ENCODE measurements around the gene XYLT1. TPM values are rescaled to one million over a fixed set of nuclear protein-coding genes. Genes with fewer than 3 reads are reported as not detected.

XYLT1 gene
- total RNA-seq, 1 donor from 2014 or later: 1.6 TPM

DNA sequence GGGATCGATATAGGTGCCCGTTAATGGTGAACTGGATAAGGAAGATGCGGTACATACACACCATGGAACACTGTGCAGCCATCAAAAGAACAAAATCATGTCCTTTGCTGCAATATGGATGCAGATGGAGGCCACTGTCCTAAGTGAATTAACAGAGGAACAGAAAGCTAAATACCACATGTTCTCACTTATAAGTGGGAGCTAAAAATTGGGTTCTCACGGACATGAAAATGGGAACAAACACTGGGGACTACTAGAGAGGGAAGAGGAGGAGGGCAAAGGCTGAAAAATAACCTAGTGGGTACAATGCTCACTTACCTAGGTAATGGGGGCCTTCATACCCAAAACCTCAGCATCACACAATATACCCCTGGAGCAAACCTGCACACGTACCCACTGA, 302.6 kb downstream of the XYLT1 start:
- no peaks in the 10 kb centered on the region for H3K36me3 ChIP-seq (ENCODE audit: control insufficient read depth, insufficient read depth, low read length)
- TF ChIP-seq, protein P1, sequence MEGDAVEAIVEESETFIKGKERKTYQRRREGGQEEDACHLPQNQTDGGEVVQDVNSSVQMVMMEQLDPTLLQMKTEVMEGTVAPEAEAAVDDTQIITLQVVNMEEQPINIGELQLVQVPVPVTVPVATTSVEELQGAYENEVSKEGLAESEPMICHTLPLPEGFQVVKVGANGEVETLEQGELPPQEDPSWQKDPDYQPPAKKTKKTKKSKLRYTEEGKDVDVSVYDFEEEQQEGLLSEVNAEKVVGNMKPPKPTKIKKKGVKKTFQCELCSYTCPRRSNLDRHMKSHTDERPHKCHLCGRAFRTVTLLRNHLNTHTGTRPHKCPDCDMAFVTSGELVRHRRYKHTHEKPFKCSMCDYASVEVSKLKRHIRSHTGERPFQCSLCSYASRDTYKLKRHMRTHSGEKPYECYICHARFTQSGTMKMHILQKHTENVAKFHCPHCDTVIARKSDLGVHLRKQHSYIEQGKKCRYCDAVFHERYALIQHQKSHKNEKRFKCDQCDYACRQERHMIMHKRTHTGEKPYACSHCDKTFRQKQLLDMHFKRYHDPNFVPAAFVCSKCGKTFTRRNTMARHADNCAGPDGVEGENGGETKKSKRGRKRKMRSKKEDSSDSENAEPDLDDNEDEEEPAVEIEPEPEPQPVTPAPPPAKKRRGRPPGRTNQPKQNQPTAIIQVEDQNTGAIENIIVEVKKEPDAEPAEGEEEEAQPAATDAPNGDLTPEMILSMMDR (IDR thresholded peaks at IDR 0.05; ENCODE audit: insufficient read depth, low read length, poor library complexity, severe bottlenecking): no peak
- no peaks in the 10 kb centered on the region for H3K27me3 ChIP-seq (ENCODE audit: control insufficient read depth, insufficient read depth, low read length)
- no peak overlapping the region for H3K4me3 ChIP-seq (ENCODE audit: low read depth, low read length)
- DNase-seq (ENCODE audit: low read depth): no peak

DNA sequence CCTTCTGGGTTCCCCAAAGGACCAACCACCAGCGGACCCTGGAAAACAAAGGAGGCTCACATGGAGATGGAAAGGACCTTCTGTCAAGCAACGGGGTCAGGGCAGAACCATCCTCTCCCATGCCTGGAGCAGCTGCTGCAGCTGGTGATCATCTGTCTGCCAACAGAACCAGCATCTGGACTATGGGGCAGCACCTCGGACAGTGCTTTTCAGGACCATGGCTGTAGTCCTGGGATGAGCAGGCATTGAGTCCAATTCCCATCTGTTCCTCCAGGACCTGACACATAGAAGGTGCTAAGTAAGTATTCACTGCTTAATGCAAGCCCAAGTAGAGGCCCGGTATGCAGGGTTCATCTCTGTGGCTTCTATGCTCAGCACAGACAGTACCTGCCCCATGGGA, 304.7 kb downstream of the XYLT1 start:
- H3K36me3 ChIP-seq (ENCODE audit: control insufficient read depth, insufficient read depth, low read length): no peaks in the 10 kb centered on the region

DNA sequence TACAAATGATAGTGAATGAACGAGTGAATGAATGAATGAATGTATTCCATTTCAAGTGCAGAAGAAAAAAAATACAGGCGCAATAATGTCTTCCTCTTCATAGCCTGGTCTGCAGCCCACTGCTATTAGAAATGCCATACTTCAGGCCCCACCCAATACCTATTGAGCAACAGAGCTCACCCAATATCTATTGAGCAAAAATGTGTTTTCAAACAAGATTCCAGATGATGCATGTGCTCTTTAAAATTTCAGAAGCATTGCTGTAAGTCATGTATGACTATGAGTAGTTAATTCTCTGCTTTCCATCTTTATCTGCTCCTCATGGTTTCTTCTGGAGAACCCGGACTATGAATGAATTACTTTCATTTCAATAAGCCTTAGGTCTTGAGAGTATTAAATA, 308.2 kb downstream of the XYLT1 start:
- no peaks in the 10 kb centered on the region for H3K27me3 ChIP-seq (ENCODE audit: control insufficient read depth, insufficient read depth, low read length)
- TF ChIP-seq, protein P1 (IDR thresholded peaks at IDR 0.05; ENCODE audit: insufficient read depth, low read length, poor library complexity, severe bottlenecking): no peak
- H3K4me3 ChIP-seq (ENCODE audit: low read depth, low read length): no peak overlapping the region
- DNase-seq (ENCODE audit: low read depth): no peak
- H3K36me3 ChIP-seq (ENCODE audit: control insufficient read depth, insufficient read depth, low read length): no peaks in the 10 kb centered on the region

More for the DNA sequence above, 304.7 kb downstream of the XYLT1 start:
- TF ChIP-seq, protein P1 (IDR thresholded peaks at IDR 0.05; ENCODE audit: insufficient read depth, low read length, poor library complexity, severe bottlenecking): no peak
- no peak for DNase-seq (ENCODE audit: low read depth)
- no peak overlapping the region for H3K4me3 ChIP-seq (ENCODE audit: low read depth, low read length)
- no peaks in the 10 kb centered on the region for H3K27me3 ChIP-seq (ENCODE audit: control insufficient read depth, insufficient read depth, low read length)

DNA sequence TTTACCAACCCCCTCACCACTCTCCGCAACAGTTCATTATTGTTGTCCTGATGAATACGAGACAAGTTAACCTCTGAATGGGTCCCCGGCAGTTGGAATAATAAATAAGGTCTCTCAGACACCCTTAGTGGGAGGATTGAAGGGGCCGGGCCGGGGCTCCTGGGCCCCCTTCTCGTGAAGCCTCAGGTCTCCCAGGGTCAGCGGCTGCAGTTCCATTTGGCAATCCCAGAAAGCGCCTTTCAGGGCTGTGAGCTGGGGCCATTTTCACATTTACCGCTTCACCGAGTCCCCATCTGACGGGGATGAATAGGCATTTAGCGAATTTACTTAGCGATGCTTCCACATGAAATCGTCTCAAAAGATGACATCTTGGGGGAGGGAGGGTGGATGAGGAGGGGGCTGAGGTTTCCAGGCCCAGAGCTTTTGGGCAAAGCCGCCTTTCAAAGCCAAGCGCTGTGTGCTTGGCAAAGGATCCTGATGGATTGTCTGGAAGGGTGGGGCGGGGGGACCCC, 309.8 kb downstream of the XYLT1 start:
- no peak for DNase-seq (ENCODE audit: low read depth)
- H3K36me3 ChIP-seq (ENCODE audit: control insufficient read depth, insufficient read depth, low read length): no peaks in the 10 kb centered on the region
- TF ChIP-seq, protein P1 (IDR thresholded peaks at IDR 0.05; ENCODE audit: insufficient read depth, low read length, poor library complexity, severe bottlenecking): no peak
- no peaks in the 10 kb centered on the region for H3K27me3 ChIP-seq (ENCODE audit: control insufficient read depth, insufficient read depth, low read length)
- no peak overlapping the region for H3K4me3 ChIP-seq (ENCODE audit: low read depth, low read length)

DNA sequence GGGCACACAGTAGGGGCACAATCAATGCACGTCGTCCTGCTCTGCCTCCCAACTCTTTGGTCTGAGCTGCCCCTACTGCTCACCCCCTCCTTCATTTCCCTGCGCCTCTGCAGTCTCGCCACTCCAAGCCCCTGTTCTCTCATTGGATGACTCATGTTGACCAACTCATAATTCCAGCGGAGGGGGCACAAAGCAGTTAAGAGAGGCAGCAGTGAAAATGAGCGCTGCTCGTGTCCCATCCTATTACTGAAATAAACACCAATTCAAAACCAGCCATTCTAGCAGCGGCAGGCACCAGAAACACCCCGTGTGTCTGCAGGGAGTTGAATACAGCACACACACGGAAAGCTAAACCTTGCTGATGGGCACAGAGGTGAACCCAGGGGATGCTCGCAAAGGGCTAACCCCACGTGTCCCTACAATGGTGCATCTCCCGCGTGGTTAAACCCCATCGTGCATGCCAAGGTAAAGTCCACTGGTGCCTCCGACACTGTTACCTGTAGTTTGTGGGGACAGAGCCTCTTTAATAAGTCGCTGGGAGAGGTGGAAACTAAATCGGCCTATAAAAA, 310.4 kb downstream of the XYLT1 start:
- DNase-seq (ENCODE audit: low read depth): no peak
- H3K4me3 ChIP-seq (ENCODE audit: low read depth, low read length): no peak overlapping the region
- H3K36me3 ChIP-seq (ENCODE audit: control insufficient read depth, insufficient read depth, low read length): no peaks in the 10 kb centered on the region
- H3K27me3 ChIP-seq (ENCODE audit: control insufficient read depth, insufficient read depth, low read length): no peaks in the 10 kb centered on the region
- TF ChIP-seq, protein P1 (IDR thresholded peaks at IDR 0.05; ENCODE audit: insufficient read depth, low read length, poor library complexity, severe bottlenecking): no peak

DNA sequence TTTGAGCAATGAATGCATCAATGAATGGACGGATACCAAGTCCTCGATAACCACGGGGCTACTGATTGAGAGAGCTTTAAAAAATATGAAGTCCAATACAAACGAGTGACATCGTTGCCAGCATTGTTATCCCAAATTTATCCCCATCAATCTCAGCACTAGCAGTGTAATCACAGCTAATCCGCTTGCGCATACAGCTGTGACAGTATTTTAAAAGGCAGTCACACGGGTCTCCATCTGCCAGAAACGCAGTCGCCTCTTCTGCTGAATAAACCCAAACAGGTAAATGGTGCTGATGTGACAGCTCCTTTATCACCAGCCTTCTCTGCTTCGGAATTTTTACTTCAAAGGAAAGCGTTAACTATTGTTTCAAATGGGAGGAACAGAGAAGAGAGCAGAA, 311.1 kb downstream of the XYLT1 start:
- H3K27me3 ChIP-seq (ENCODE audit: control insufficient read depth, insufficient read depth, low read length): no peaks in the 10 kb centered on the region
- TF ChIP-seq, protein P1 (IDR thresholded peaks at IDR 0.05; ENCODE audit: insufficient read depth, low read length, poor library complexity, severe bottlenecking): no peak
- H3K36me3 ChIP-seq (ENCODE audit: control insufficient read depth, insufficient read depth, low read length): no peaks in the 10 kb centered on the region
- H3K4me3 ChIP-seq (ENCODE audit: low read depth, low read length): no peak overlapping the region
- no peak for DNase-seq (ENCODE audit: low read depth)
